OCI-LY3 (cell line): ENCODE data around the gene FLOT1.
A peak's percentile ranks its signal among the peaks of the same experiment; 100 is the strongest.

ENCODE experiments used
- H2AFZ ChIP-seq: fragments of 200-600, 300-600 bp; shearing (Covaris generic); 2 replicates; pipeline ENCODE4 v1.6.0; 2014; ENCODE audit warnings: antibody characterized with exemption, low read depth, low read length
- H3K27ac ChIP-seq: fragments of 200-600, 300-600 bp; sonication (generic); 2 replicates; pipeline ENCODE4 v1.5.1; 2014; ENCODE audit warnings: mild to moderate bottlenecking, low read length, moderate library complexity, mixed read lengths
- H3K27me3 ChIP-seq: fragments of 200-600, 300-600 bp; sonication (generic); 2 replicates; pipeline ENCODE4 v1.6.1; 2014; ENCODE audit warnings: low read depth, low read length, mixed read lengths
- H3K36me3 ChIP-seq: fragments of 200-600, 300-600 bp; sonication (generic); replicated peaks from 2 replicates; pipeline ENCODE3; 2014; ENCODE audit warnings: low read depth, low read length, mixed read lengths
- H3K4me1 ChIP-seq: fragments of 300-600, 200-600 bp; sonication (generic); 2 replicates; pipeline ENCODE4 v1.6.1; 2014; ENCODE audit warnings: low read length, mixed read lengths
- H3K4me2 ChIP-seq: fragments of 200-600, 300-600 bp; sonication (generic); 2 replicates; pipeline ENCODE4 v1.6.1; 2014; ENCODE audit warnings: low read length, mixed read lengths
- H3K4me3 ChIP-seq: fragments of 300-600, 200-600 bp; sonication (generic); 2 replicates; pipeline ENCODE4 v1.5.1; 2014; ENCODE audit warnings: antibody characterized with exemption, mild to moderate bottlenecking, low read length, moderate library complexity
- H3K79me2 ChIP-seq: fragments of 300-600, 200-600 bp; shearing (Covaris generic); 2 replicates; pipeline ENCODE4 v1.6.1; 2014; ENCODE audit warnings: mild to moderate bottlenecking, low read length, mixed read lengths
- H3K9ac ChIP-seq: fragments of 300-600, 200-600 bp; shearing (Covaris generic); 2 replicates; pipeline ENCODE4 v1.6.0; 2014; ENCODE audit warnings: mild to moderate bottlenecking, low read length, moderate library complexity
- H3K9me3 ChIP-seq: fragments of 200-600, 300-600 bp; shearing (Covaris generic); 2 replicates; pipeline ENCODE4 v1.6.1; 2014; ENCODE audit warnings: low read length, mixed read lengths; ENCODE audit not compliant: insufficient read depth
- H4K20me1 ChIP-seq: fragments of 200-600, 300-600 bp; sonication (generic); 2 replicates; pipeline ENCODE4 v1.6.1; 2016; ENCODE audit warnings: low read length, mixed read lengths; ENCODE audit not compliant: insufficient read depth
- EZH2phosphoT487 ChIP-seq: fragments of 200-600 bp; shearing (Covaris generic); IDR thresholded peaks from 2 replicates; pipeline ENCODE4 v1.6.1; 2018; ENCODE audit warnings: antibody characterized with exemption, mixed run types, low read depth
- TF ChIP-seq, protein P1 (sequence below): fragments of 200-600, 300-600 bp; sonication (generic); IDR thresholded peaks from 2 replicates; pipeline ENCODE4 v1.5.1; 2014; ENCODE audit warnings: antibody characterized with exemption, low read length, low read depth

The FLOT1 gene

DNA sequence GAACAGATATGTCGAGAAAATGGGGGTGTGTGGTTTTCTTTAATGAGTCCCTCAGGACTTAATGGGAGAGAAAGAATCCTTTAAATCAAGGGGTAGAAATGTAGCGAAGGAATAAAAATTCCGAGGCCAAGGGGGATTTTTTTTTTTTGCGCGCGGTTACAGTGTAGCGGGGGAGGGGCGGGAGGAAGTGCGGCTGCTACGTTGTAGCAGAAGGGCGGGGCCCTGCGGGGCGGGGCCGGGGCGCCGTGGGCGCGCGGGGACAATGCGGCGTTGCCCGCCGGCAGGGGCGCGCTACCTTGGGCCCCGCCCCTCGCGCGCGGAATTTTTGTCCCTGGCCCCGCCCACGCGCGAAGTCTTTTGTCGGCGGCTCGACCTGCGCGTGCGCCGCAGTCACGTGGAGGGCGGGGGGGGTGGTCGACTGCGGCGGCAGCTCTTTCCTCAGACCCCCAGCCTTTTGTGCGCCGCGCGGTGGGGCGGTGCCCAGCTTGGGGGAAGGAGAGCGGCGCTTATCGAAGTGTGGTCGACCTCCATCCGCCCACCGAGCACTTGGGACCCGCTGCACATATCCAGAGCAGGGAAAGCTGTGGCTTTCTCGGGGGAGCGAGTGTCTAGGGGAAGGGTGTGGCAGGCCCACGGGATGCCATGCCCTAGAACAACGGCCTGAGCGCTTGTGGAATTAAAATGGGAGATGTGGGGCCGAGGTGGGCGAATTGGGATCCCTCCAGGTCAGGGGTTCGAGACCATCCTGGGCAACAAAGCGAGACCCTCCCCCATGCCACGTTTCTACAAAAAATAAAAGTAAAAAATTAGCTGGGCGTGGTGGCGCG lies 21.1 kb downstream of the FLOT1 start:
- Histone ChIP-seq H3K9ac (peak overlapping the region; percentile 100), H2AFZ (no peak overlapping the region), H3K4me1 (peaks cover 21% of the 10 kb centered on the region), H3K36me3 (peaks cover 32% of the 10 kb centered on the region), H3K27me3 (no peaks in the 10 kb centered on the region), H3K27ac (peak overlapping the region; percentile 98), H3K9me3 (no peaks in the 10 kb centered on the region), H3K79me2 (peaks cover 78% of the 10 kb centered on the region), H3K4me3 (peak overlapping the region; percentile 99), H3K4me2 (peak overlapping the region; percentile 88), H4K20me1 (peaks cover 48% of the 10 kb centered on the region)
- TF ChIP-seq EZH2phosphoT487 = no peak
- TF ChIP-seq, protein P1, sequence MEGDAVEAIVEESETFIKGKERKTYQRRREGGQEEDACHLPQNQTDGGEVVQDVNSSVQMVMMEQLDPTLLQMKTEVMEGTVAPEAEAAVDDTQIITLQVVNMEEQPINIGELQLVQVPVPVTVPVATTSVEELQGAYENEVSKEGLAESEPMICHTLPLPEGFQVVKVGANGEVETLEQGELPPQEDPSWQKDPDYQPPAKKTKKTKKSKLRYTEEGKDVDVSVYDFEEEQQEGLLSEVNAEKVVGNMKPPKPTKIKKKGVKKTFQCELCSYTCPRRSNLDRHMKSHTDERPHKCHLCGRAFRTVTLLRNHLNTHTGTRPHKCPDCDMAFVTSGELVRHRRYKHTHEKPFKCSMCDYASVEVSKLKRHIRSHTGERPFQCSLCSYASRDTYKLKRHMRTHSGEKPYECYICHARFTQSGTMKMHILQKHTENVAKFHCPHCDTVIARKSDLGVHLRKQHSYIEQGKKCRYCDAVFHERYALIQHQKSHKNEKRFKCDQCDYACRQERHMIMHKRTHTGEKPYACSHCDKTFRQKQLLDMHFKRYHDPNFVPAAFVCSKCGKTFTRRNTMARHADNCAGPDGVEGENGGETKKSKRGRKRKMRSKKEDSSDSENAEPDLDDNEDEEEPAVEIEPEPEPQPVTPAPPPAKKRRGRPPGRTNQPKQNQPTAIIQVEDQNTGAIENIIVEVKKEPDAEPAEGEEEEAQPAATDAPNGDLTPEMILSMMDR = no peak

DNA sequence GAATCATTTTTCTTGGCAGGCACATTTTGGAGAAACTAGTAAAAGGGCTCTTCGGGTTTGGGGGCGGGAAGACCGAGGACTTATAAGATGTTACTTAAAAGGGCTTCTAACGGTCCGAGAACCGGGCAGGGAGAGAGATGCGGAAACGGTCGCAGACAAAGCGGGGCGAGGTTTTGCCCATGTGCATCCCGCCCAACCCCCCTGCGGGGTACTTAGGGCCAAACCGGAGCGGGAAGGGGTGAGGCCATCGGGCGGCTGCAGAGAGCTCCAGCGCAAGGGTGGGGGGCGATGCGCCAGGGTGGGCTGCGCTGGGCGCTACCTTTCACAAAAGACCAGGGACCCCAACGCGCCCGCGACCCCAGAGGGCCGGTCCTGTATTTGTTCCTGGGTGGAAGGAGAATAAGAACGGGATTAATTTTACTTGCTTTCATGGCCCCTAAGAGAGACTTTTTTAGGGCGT lies 21.7 kb downstream of the FLOT1 start:
- peak overlapping the region; percentile 99 for H3K4me3 ChIP-seq
- TF ChIP-seq EZH2phosphoT487 = no peak
- TF ChIP-seq, protein P1 = no peak
- H3K9ac ChIP-seq = peak overlapping the region; percentile 100
- H3K36me3 ChIP-seq = peaks cover 30% of the 10 kb centered on the region
- no peaks in the 10 kb centered on the region for H3K9me3 ChIP-seq
- H4K20me1 ChIP-seq = peaks cover 44% of the 10 kb centered on the region
- H2AFZ ChIP-seq = no peak overlapping the region
- peak overlapping the region; percentile 66 for H3K4me2 ChIP-seq
- peaks cover 28% of the 10 kb centered on the region for H3K4me1 ChIP-seq
- H3K27ac ChIP-seq = peak overlapping the region; percentile 98
- peaks cover 78% of the 10 kb centered on the region for H3K79me2 ChIP-seq
- H3K27me3 ChIP-seq = no peaks in the 10 kb centered on the region

DNA sequence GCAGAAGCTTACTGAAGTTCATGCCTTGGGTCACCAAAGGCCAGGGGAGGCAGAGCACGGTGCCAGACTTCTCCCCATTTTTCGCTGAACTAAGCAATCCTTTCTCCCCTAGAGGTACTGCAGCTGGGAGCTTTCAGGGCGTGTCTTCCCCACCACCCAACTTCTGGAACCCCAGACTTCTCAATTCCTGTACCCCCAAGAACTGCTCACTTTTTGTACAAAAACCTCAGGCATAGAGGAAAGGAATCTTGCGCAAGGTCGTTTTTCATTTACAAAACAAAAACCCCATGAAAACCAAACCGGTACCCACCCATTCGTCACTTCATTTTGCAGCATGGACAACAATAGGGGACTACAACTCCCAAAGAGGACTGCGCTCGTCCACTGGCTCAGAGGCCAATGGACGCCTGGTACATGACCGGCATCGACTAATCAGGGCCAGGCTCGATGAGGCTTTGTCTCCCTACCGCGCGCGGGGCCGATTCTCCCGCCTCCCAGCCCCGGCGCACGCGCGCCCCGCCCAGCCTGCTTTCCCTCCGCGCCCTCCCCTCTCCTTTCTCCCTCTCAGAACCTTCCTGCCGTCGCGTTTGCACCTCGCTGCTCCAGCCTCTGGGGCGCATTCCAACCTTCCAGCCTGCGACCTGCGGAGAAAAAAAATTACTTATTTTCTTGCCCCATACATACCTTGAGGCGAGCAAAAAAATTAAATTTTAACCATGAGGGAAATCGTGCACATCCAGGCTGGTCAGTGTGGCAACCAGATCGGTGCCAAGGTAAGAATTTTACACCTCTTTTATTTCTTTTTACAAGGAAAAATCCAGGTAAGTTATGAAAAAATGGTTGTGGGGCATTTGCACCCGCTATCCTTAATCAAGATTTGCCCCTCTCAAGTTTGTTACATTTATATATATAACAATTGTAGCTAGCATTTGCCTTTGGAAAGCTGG lies 22.4 kb downstream of the FLOT1 start, which contains the start of gene TUBB:
TSS of gene TUBB (plus strand) at position 562 of the 947 bp plus-strand sequence. CDS start at position 717, 155 bp downstream.
- H3K4me2 ChIP-seq = peak within 1 kb of the TSS; percentile 93
- peak within 1 kb of the TSS; percentile 99 for H3K4me3 ChIP-seq
- H3K9ac ChIP-seq = peak within 1 kb of the TSS; percentile 100
- 0 out of 2 replicates have a peak within 1 kb of the TSS, but pooled peaks have one; percentile 62 for H2AFZ ChIP-seq
- peaks cover 31% of the 10 kb centered on the region for H3K4me1 ChIP-seq
- no peaks in the 10 kb centered on the region for H3K27me3 ChIP-seq
- no peaks in the 10 kb centered on the region for H3K9me3 ChIP-seq
- peaks cover 37% of the 10 kb centered on the region for H4K20me1 ChIP-seq
- H3K27ac ChIP-seq = peak within 1 kb of the TSS; percentile 98
- peaks cover 73% of the 10 kb centered on the region for H3K79me2 ChIP-seq
- peaks cover 28% of the 10 kb centered on the region for H3K36me3 ChIP-seq
- TF ChIP-seq EZH2phosphoT487 = no peak
- TF ChIP-seq, protein P1 = no peak
